Stomach (tissue), 9 donors: ENCODE measurements around the gene MYRFL. TPM values are rescaled to one million over a fixed set of nuclear protein-coding genes. Genes with fewer than 3 reads are reported as not detected.

ENCODE experiments used
- DNase-seq, 2 donors: peaks; one replicate each; pipeline versions ENCODE4 v3.0.0 to v3.0.0-alpha.2; 2013 to 2019
- H3K27ac ChIP-seq, 5 donors: fragments of 200-600 bp in 4 of 5; sonication (generic) in 4 of 5; one replicate each; pipeline ENCODE4 v1.5.1; 2013 to 2019; ENCODE audit warnings: mild to moderate bottlenecking in 1 of 5, moderate library complexity in 1 of 5
- H3K27me3 ChIP-seq, 3 donors: fragments of 200-600 bp; sonication (generic); one replicate each; pipeline ENCODE4 v1.5.1; 2017 to 2019; ENCODE audit warnings: mixed run types in 1 of 3
- H3K36me3 ChIP-seq, 4 donors: fragments of 200-600 bp; sonication (generic); 1 replicate in 3 of 4; 2 replicates in 1 of 4; pipeline ENCODE4 v1.5.1; 2016 to 2019
- H3K4me1 ChIP-seq, 4 donors: fragments of 200-600 bp; sonication (generic); one replicate each; pipeline ENCODE4 v1.5.1; 2016 to 2019
- H3K4me3 ChIP-seq, 4 donors: fragments of 200-600 bp; sonication (generic) in 3 of 4; one replicate each; pipeline ENCODE4 v1.5.1; 2016 to 2019; ENCODE audit warnings: mild to moderate bottlenecking in 1 of 4
- H3K9me3 ChIP-seq, 4 donors: fragments of 200-600 bp; sonication (generic); one replicate each; pipeline ENCODE4 v1.5.1; 2016 to 2019
- EP300 ChIP-seq: sonication (generic); formaldehyde crosslinking; IDR thresholded peaks from one replicate; pipeline ENCODE4 v1.6.1; 2017; ENCODE audit warnings: antibody characterized with exemption
- POLR2A ChIP-seq, 4 donors: fragments of 450-650 bp; IDR thresholded peaks; one replicate each; pipeline ENCODE4 v1.6.1; 2016; ENCODE audit warnings: antibody characterized with exemption in 4 of 4, control low read depth in 2 of 4, mild to moderate bottlenecking in 1 of 4, moderate library complexity in 1 of 4
- POLR2AphosphoS5 ChIP-seq, 3 donors: sonication (generic); formaldehyde crosslinking; IDR thresholded peaks; one replicate each; pipeline ENCODE4 v1.6.1; 2016; ENCODE audit warnings: antibody characterized with exemption in 3 of 3
- WGBS, 5 donors: extraction: QIAGEN DNeasy Blood & Tissue Kit in 3 of 5; methylation state at CpG; one replicate each; pipeline versions ENCODE4 v1.1.5 to v1.1.7; 2013 to 2018; 5-methylcytosine and 5-hydroxymethylcytosine counted together
- intact Hi-C: fragments of 100-400 bp; cut with DNase I; formaldehyde crosslinking; loops from one replicate; pipeline ENCODE4 v1.15.1; 2023; ENCODE audit warnings: low total_unique reads
- polyA plus RNA-seq, 3 donors: library from polyadenylated mRNA; stranded (reverse); fragments of 200-250 nt; gene quantifications; one replicate each; pipeline ENCODE4 v1.2.3, GENCODE V29; 2013
- total RNA-seq, 5 donors: library from RNA; depleted of rRNA; stranded (reverse); fragments of >200 nt; gene quantifications; one replicate each; pipeline versions ENCODE4 v1.1.0 to v1.2.3, GENCODE V29; 2014 to 2016
- TF ChIP-seq, protein P1 (sequence below), 7 experiments: fragments of 450-650 bp in 4 of 7; fragments of 200-600 bp in 3 of 7; sonication (generic) in 3 of 7; IDR thresholded peaks; one replicate each; pipeline ENCODE4 v1.5.1; 2016 to 2019; ENCODE audit warnings: antibody characterized with exemption in 7 of 7, control low read depth in 2 of 7, mild to moderate bottlenecking in 1 of 7
- donor health status: healthy with polysubstance abuse.
- donor health status: Bipolar disorder and iron deficiency.
- donor health status: healthy.

MYRFL gene
- total and polyA plus RNA-seq, 8 donors, result 0.13 to 0.19 (median 0.18) TPM; not detected in 5

DNA sequence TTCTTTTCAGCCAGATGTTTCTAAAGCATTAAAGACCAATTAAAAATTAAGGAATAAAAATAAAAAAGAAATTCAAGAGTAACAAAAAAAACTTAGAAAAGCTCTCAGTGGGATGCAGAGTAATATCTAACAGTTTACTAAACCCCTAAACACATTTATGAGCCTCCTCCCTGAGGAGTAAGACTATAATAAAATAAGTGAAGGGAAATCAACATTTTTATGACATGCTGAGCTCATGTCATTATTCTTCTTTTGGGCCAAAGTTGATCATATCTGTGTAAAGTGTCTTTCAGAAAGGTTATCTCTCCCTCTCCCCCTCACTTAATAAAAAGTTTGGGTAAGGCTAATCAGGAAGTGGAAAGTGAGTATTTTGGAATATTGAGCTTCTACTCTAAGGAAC is 122.1 kb downstream of the MYRFL start:
- no peaks in the 10 kb centered on the region for H3K9me3 ChIP-seq
- TF ChIP-seq, protein P1, sequence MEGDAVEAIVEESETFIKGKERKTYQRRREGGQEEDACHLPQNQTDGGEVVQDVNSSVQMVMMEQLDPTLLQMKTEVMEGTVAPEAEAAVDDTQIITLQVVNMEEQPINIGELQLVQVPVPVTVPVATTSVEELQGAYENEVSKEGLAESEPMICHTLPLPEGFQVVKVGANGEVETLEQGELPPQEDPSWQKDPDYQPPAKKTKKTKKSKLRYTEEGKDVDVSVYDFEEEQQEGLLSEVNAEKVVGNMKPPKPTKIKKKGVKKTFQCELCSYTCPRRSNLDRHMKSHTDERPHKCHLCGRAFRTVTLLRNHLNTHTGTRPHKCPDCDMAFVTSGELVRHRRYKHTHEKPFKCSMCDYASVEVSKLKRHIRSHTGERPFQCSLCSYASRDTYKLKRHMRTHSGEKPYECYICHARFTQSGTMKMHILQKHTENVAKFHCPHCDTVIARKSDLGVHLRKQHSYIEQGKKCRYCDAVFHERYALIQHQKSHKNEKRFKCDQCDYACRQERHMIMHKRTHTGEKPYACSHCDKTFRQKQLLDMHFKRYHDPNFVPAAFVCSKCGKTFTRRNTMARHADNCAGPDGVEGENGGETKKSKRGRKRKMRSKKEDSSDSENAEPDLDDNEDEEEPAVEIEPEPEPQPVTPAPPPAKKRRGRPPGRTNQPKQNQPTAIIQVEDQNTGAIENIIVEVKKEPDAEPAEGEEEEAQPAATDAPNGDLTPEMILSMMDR (IDR thresholded peaks at IDR 0.05), result no peak
- no peak for TF ChIP-seq EP300
- H3K36me3 ChIP-seq, result no peaks in the 10 kb centered on the region
- no peak overlapping the region for H3K27ac ChIP-seq
- no peak overlapping the region for H3K4me3 ChIP-seq
- H3K4me1 ChIP-seq, result no peaks in the 10 kb centered on the region
- no peak for DNase-seq
- intact Hi-C loops, result no loop called here
- no peaks in the 10 kb centered on the region for H3K27me3 ChIP-seq

DNA sequence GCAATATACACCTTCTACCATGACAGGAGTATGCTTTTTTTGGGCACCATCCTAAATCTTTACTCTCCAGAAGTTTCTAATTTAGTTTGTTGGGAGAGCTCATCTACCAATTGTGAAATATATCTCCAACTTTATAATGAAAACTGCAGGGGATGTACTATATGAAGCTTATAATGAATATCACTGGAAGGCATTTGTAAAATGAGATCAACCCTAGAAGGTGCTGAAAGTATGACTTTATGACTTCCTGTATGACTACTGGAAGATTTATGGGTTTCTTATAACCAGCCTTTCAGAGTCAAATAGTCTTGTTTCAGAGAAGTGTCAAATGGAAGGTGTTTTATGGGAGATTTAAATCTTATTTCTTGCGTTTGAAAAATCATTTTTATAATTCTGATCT is 122.9 kb downstream of the MYRFL start:
- intact Hi-C loops, result no loop called here
- Histone ChIP-seq H3K9me3 (no peaks in the 10 kb centered on the region), H3K4me1 (no peaks in the 10 kb centered on the region), H3K36me3 (no peaks in the 10 kb centered on the region), H3K4me3 (no peak overlapping the region), H3K27me3 (no peaks in the 10 kb centered on the region), H3K27ac (no peak overlapping the region)
- 68 to 82% (median 73%) methylated on average over 1 of the region's 1 CpG for WGBS, 5 donors
- DNase-seq, result no peak
- TF ChIP-seq EP300 (no peak), POLR2AphosphoS5 (IDR thresholded peaks at IDR 0.05) (no peak), POLR2A (IDR thresholded peaks at IDR 0.05) (no peak)
- TF ChIP-seq, protein P1 (IDR thresholded peaks at IDR 0.05), result no peak

DNA sequence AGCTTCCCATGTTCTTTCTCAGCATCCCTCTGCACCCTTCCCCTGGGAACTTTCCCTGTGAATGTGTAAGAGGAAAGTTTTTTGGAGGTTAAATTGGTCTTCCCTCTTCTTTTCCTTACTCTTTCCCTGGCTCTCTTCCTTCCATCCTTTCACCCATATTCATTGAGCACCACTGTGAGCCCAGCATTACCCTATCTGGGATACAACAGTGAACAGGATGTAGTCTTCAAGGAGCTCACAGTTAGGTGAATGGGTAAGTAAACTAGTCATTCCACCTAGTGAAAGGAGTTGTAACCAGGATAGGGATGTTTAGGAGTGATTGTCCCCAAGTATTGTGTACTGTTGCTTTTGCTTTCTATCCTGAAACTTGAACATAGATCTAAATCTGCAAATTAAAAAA is 123.8 kb downstream of the MYRFL start:
- intact Hi-C loops, result no loop called here
- no peak overlapping the region for H3K4me3 ChIP-seq

DNA sequence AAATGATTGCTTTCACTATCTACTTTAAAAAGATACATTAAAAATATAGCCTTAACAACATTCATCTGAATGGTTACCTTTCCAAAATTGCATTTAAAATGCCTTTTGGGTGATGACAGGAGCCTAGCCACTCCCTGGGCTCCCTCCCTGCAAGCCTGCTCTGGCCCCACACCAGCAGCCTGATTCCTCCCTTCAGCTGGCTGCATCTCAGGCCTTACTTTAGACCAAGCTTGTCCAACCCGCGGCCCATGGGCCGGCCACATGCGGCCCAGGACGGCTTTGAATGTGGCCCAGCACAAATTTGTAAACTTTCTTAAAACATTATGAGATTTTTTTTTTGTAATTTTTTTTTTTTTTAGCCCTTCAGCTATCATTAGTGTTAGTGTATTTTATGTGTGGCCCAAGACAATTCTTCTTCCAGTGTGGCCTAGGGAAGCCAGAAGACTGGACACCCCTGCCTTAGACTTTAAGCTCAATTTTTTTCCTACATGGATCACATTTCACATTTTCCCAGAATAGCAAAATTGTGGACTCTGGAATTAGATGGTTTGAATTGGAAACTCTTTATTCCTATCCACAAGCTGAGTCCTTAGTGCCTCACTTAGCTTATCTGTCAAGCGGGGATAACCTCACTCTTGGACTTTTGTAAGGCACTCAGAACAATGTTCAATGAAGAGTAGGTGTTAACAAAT is 124.4 kb downstream of the MYRFL start:
- intact Hi-C loops, result no loop called here
- Histone ChIP-seq H3K9me3 (no peaks in the 10 kb centered on the region), H3K27ac (no peak overlapping the region), H3K27me3 (no peaks in the 10 kb centered on the region), H3K36me3 (no peaks in the 10 kb centered on the region), H3K4me3 (no peak overlapping the region), H3K4me1 (no peaks in the 10 kb centered on the region)
- TF ChIP-seq POLR2AphosphoS5 (IDR thresholded peaks at IDR 0.05), result no peak
- no peak for DNase-seq
- 90 to 99% (median 93%) methylated on average over 6 of the region's 6 CpGs for WGBS, 5 donors

More for the DNA sequence above, 123.8 kb downstream of the MYRFL start:
- no peak overlapping the region for H3K27ac ChIP-seq
- no peaks in the 10 kb centered on the region for H3K27me3 ChIP-seq
- H3K4me1 ChIP-seq, result no peaks in the 10 kb centered on the region
- no peaks in the 10 kb centered on the region for H3K9me3 ChIP-seq
- H3K36me3 ChIP-seq, result no peaks in the 10 kb centered on the region
- DNase-seq, result no peak
- no peak for TF ChIP-seq POLR2A (IDR thresholded peaks at IDR 0.05)
- TF ChIP-seq, protein P1 (IDR thresholded peaks at IDR 0.05), result no peak
- no peak for TF ChIP-seq EP300
- TF ChIP-seq POLR2AphosphoS5 (IDR thresholded peaks at IDR 0.05), result no peak

DNA sequence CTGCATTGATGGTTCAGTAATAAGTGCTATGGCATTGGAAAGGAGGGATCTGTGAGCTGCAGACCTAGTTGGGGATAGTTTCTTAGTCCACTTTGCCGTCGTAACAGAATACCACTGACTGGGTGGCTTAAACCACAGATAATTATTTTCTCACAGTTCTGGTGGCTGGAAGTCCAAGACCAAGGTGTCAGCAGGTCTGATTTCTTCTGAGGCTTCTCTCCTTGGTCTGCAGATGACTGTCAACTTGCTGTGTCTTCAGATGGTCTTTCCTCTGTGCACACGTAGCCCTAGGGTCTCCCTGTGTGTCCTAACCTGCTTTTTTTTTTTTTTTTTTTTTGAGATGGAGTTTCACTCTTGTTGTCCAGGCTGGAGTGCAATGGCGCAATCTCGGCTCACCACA is 126.1 kb downstream of the MYRFL start:
- Histone ChIP-seq H3K9me3 (no peaks in the 10 kb centered on the region), H3K4me1 (no peaks in the 10 kb centered on the region), H3K27ac (no peak overlapping the region), H3K27me3 (no peaks in the 10 kb centered on the region), H3K36me3 (no peaks in the 10 kb centered on the region), H3K4me3 (no peak overlapping the region)
- no peak for TF ChIP-seq POLR2AphosphoS5 (IDR thresholded peaks at IDR 0.05)
- no peak for TF ChIP-seq POLR2A (IDR thresholded peaks at IDR 0.05)
- no peak for TF ChIP-seq EP300
- TF ChIP-seq, protein P1 (IDR thresholded peaks at IDR 0.05), result no peak
- intact Hi-C loops, result no loop called here
- 79 to 94% (median 92%) methylated on average over 3 to 5 of the region's 5 CpGs for WGBS, 5 donors
- DNase-seq, result no peak
